ENCODE results near the gene THBD. TPM values are rescaled to one million over a fixed set of nuclear protein-coding genes. Genes with fewer than 3 reads are reported as not detected.

THBD gene
- polyA plus RNA-seq, 1 experiment = 0.10 TPM

DNA sequence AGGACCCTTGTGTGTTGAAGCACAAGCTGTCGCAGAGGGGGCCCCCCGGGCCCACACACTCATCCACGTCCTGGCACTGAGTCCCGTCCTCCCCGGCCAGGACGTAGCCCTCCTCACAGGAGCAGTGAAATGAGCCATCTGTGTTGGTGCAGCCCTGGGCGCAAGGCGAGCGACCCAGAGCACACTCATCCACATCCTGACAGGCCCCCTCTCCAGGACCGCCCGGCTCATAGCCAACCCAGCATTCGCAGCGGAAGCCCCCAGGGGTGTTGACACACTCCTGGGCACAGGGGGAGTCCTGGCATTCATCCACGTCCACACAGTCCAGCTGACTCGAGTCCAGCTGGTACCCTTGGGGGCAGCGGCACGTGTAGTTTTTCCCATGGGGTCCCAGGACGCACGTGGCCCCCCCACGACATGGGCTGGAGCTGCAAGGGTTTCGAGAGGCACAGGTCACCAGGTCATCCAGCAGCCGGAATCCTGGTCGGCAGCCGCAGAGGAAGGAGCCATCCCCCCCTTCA, 35.4 kb upstream of the THBD start:
- ChIA-PET POLR2A (no interaction called here), CTCF (no interaction called here)
- H3K27me3 ChIP-seq (ENCODE audit: control insufficient read depth, insufficient read depth, low read length) = peaks cover 14% of the 10 kb centered on the region
- H3K27ac ChIP-seq (ENCODE audit: low read depth, low read length) = no peak overlapping the region
- H3K4me3 ChIP-seq (ENCODE audit: low read depth, low read length) = no peak overlapping the region
- DNase-seq (ENCODE audit: low read depth, low spot score) = no peak
- H3K9me3 ChIP-seq (ENCODE audit: control insufficient read depth, insufficient read depth, low read length) = no peaks in the 10 kb centered on the region; the same call in 1 of the 2 replicates
- TF ChIP-seq, protein P1, sequence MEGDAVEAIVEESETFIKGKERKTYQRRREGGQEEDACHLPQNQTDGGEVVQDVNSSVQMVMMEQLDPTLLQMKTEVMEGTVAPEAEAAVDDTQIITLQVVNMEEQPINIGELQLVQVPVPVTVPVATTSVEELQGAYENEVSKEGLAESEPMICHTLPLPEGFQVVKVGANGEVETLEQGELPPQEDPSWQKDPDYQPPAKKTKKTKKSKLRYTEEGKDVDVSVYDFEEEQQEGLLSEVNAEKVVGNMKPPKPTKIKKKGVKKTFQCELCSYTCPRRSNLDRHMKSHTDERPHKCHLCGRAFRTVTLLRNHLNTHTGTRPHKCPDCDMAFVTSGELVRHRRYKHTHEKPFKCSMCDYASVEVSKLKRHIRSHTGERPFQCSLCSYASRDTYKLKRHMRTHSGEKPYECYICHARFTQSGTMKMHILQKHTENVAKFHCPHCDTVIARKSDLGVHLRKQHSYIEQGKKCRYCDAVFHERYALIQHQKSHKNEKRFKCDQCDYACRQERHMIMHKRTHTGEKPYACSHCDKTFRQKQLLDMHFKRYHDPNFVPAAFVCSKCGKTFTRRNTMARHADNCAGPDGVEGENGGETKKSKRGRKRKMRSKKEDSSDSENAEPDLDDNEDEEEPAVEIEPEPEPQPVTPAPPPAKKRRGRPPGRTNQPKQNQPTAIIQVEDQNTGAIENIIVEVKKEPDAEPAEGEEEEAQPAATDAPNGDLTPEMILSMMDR (IDR thresholded peaks at IDR 0.05; ENCODE audit: low read depth, low read length) = no peak

DNA sequence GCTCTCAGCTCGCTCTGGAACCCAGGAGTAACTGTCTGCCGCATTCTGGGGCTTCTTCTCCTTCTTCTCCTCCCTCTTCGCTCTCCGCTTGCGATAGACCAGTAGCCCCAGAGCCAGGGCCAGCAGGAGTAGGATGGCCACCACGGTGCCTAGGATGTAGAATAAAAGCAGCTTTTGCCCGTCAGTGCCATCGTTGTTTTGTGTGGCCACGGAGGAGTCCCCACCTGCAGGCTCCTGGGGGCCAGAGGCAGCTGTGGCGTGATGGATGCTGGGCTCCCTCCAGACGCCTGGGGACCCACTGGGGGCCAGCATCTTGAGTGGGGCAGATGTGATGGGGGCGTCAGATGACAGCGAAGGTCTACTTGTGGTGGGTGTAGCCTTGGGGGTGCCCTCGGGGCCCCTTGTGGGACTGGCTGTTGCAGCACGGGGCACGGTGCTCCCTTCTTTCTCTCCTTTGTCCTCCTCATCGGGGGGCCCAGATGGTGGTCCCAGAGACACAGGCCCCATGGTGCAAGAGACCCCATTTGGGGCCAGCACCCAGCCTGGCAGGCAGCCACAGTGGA, 34.9 kb upstream of the THBD start:
- ChIA-PET POLR2A (no interaction called here), CTCF (no interaction called here)
- Histone ChIP-seq H3K4me3 (ENCODE audit: low read depth, low read length) (no peak overlapping the region), H3K27me3 (ENCODE audit: control insufficient read depth, insufficient read depth, low read length) (peaks cover 19% of the 10 kb centered on the region), H3K27ac (ENCODE audit: low read depth, low read length) (no peak overlapping the region), H3K9me3 (ENCODE audit: control insufficient read depth, insufficient read depth, low read length) (no peaks in the 10 kb centered on the region; the same call in 1 of the 2 replicates)
- no peak for DNase-seq (ENCODE audit: low read depth, low spot score)
- TF ChIP-seq, protein P1 (IDR thresholded peaks at IDR 0.05; ENCODE audit: low read depth, low read length) = no peak

DNA sequence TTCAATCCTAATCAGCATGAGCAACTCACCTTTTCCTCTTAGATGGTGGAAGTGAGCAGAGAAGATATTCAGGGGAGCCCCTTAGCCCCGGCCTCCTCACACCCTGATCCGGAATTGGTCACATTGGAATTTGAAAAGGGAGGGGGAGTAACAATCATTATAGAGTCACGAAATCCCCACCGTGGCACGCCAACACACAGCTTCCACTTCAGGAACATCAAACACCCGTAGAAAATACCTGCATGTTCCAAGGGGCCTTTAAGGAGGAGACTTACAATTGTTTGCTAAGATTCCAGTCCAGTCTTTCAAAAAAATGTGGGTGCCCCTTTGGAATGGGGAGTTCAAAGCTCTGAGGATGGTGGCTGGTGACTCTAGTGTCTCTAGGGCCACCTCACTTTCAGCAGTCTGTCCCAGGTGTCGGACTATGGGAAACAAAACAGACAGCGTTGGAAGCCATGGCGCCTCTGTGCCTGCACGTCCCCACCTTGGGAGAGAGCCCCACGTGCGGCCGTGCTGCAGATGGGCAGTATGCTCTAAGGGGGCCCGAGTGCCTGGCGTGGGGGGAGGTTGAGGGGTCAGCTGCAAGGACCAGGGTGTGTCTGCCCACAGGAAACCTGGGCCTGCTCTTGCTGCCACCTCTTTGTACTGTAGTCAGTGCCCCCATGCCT, 34.2 kb upstream of the THBD start:
- Histone ChIP-seq H3K27ac (ENCODE audit: low read depth, low read length) (no peak overlapping the region), H3K27me3 (ENCODE audit: control insufficient read depth, insufficient read depth, low read length) (peaks cover 25% of the 10 kb centered on the region), H3K9me3 (ENCODE audit: control insufficient read depth, insufficient read depth, low read length) (no peaks in the 10 kb centered on the region; the same call in 1 of the 2 replicates), H3K4me3 (ENCODE audit: low read depth, low read length) (no peak overlapping the region)
- TF ChIP-seq, protein P1 (IDR thresholded peaks at IDR 0.05; ENCODE audit: low read depth, low read length) = no peak
- no peak for DNase-seq (ENCODE audit: low read depth, low spot score)
- ChIA-PET POLR2A (no interaction called here), CTCF (no interaction called here)

DNA sequence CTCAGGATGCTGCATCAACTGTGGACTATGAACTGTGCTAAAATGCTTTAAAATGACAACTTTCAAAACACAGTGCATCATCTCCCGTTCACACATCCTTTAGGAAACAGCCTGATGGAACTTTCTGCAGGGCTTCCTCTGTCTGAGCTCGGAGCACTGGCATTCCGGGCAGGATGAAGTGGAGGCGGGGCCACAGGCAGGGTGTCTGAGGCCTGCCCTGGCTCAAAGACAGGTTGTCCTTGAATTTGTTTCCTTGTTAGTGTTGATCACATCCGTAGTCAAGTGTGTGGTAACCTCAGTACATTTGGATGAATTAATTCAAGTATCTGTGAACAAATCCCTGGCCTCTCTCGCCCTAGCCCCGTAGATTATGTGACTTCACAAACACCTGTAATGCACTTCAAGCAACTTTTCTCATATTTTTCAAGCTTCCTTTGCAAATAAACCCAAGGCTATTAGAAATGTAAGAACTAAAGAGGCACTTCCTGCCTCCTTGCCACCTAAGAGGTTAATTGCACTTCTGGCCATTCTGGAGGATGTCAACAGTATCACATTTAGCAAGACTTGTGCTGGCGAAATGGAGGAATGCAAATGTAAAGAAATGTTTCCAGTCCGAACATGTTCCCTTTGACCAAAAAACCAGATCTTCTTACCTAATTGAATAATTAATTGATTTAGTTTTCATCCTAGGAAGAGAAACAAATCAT, 33.5 kb upstream of the THBD start:
- H3K27ac ChIP-seq (ENCODE audit: low read depth, low read length) = no peak overlapping the region
- no peak overlapping the region for H3K4me3 ChIP-seq (ENCODE audit: low read depth, low read length)
- H3K9me3 ChIP-seq (ENCODE audit: control insufficient read depth, insufficient read depth, low read length) = no peaks in the 10 kb centered on the region; the same call in 1 of the 2 replicates
- peaks cover 25% of the 10 kb centered on the region for H3K27me3 ChIP-seq (ENCODE audit: control insufficient read depth, insufficient read depth, low read length)
- DNase-seq (ENCODE audit: low read depth, low spot score) = no peak
- CTCF ChIA-PET = no interaction called here
- TF ChIP-seq, protein P1 (IDR thresholded peaks at IDR 0.05; ENCODE audit: low read depth, low read length) = no peak
- POLR2A ChIA-PET = no interaction called here
